Pancreas (tissue), 10 donors: Measurements from ENCODE around the gene SERPINE2. TPM values are rescaled to one million over a fixed set of nuclear protein-coding genes. Genes with fewer than 3 reads are reported as not detected.

Experiments
- ATAC-seq, 4 donors: fragments of 200-7000 bp; cut with Tn5 transposase; one replicate each; pipeline versions ENCODE4 v1.8.0 to v1.9.1; 2020; ENCODE audit warnings: mild to moderate bottlenecking in 4 of 4, moderate library complexity in 4 of 4
- DNase-seq, 6 donors: peaks; one replicate each; pipeline ENCODE4 v3.0.0-alpha.2; 2020
- FAIRE-seq: peaks from 2 replicates; lab custom pipeline; 2012; peaks lifted over from hg19 to GRCh38; lab: Jason Lieb, UNC
- H3K27ac ChIP-seq, 4 donors: fragments of 200-600 bp; sonication (generic); 1 replicate in 3 of 4; 2 replicates in 1 of 4; pipeline versions ENCODE4 v1.5.0 to v1.8.0; 2020
- H3K27me3 ChIP-seq, 4 donors: fragments of 200-600 bp; one replicate each; pipeline ENCODE4 v1.8.0; 2021
- H3K36me3 ChIP-seq, 3 donors: fragments of 200-600 bp; sonication (generic) in 1 of 3; one replicate each; pipeline versions ENCODE4 v1.5.0 to v1.8.0; 2020 to 2021
- H3K4me1 ChIP-seq, 3 donors: fragments of 200-600 bp; one replicate each; pipeline ENCODE4 v1.8.0; 2021
- H3K4me3 ChIP-seq, 4 donors: fragments of 200-600 bp; sonication (generic) in 2 of 4; one replicate each; pipeline versions ENCODE4 v1.5.0 to v1.8.0; 2020 to 2021
- H3K9me3 ChIP-seq, 4 donors: fragments of 200-600 bp; one replicate each; pipeline ENCODE4 v1.8.0; 2021
- CTCF ChIP-seq, 4 donors: fragments of 200-600 bp; sonication (generic) in 3 of 4; IDR thresholded peaks; one replicate each; pipeline versions ENCODE4 v1.5.0 to v1.8.0; 2021; ENCODE audit warnings: antibody characterized with exemption in 4 of 4
- WGBS, 2 donors: extraction: QIAGEN DNeasy Blood & Tissue Kit; methylation state at CpG; one replicate each; pipeline ENCODE4 v1.1.7; 2013; 5-methylcytosine and 5-hydroxymethylcytosine counted together
- intact Hi-C, 3 donors: fragments of 100-400 bp; cut with DNase I; formaldehyde crosslinking; loops; one replicate each; pipeline versions ENCODE4 v1.11.1 to v1.14.2; 2022
- polyA plus RNA-seq, 2 donors: library from polyadenylated mRNA; stranded (reverse); fragments of 200-250 nt; gene quantifications; one replicate each; pipeline ENCODE4 v1.2.3, GENCODE V29; 2013
- total RNA-seq, 6 donors: library from RNA; stranded (reverse); fragmentation: NEBNext Ultra II Directional in 4 of 6; extraction: Animal tissue kit (Norgen Biotek cat#: 25700) in 4 of 6; gene quantifications; one replicate each; pipeline versions ENCODE4 v1.2.1 to v1.2.4, GENCODE V29; 2021 to 2023
- donor health status: healthy with polysubstance abuse.
- donor health status: DM: no; HTN: no; CAD: no; lungs with moderate emphysema.
- donor health status: DM: no; HTN: no; CAD: no.
- donor health status: control.
- donor health status: control.
- donor health status: Bipolar disorder and iron deficiency.
- donor health status: DM: yes; HTN: yes; CAD: no.
- donor health status: DM: no; HTN: no; CAD: no.
- donor health status: DM: no; HTN: no; CAD: no.
- donor health status: DM: yes; HTN: yes; CAD: no.

The SERPINE2 gene
- total and polyA plus RNA-seq, 8 donors = 1.0 to 14.8 (median 2.8) TPM

DNA sequence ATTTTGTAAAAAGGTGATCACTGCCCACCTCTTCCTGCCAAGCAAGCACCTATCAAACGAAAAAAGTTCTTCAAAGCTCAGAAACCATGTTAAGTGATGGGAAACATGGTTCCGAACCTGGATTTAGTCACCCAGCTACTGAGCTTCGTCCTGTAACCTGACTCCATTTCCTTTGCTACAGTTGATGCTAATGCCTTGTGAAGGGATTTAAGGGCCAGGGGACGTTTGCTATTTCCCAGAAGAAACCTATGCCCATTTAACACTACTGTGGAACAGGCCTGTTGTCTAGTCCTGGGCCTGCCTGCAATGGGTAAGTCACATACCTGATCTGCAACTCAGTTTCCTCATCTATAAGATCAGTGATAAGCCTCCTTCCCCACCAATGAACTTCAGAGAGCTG lies 14.8 kb downstream of the SERPINE2 start:
- DNase-seq (no peak), ATAC-seq (no peak), FAIRE-seq (no peak)
- no peaks in the 10 kb centered on the region for H3K9me3 ChIP-seq
- 72 to 77% methylated on average over 4 of the region's 4 CpGs for WGBS, 2 donors
- H3K4me1 ChIP-seq = no peaks in the 10 kb centered on the region
- no peaks in the 10 kb centered on the region for H3K27me3 ChIP-seq
- no peaks in the 10 kb centered on the region for H3K36me3 ChIP-seq
- H3K27ac ChIP-seq = no peak overlapping the region
- intact Hi-C loops = no loop called here
- no peak overlapping the region for H3K4me3 ChIP-seq
- no peak for TF ChIP-seq CTCF (IDR thresholded peaks at IDR 0.05)

DNA sequence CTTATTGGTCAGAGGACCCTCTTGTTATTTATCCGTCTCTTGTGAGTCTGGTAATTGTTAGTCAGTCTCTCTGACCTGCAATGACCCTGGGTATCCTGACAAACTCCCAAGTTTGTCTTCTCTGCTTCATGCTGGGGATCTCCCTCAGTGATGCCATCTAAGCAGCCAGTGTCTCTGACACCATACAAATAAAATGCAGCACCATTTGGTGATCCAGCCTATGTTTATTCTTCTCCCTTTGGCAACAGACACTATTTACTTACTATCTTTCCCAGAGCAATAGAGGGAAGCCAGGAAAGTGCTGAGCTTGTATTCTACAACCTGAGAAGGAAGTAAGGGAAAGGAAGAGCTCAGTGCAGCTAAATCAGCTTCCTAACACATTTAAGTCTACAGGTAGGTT lies 15.9 kb downstream of the SERPINE2 start:
- intact Hi-C loops = no loop called here
- WGBS, 2 donors = 77 to 96% methylated on average over 1 of the region's 1 CpG
- ATAC-seq (peak in 3 of 4 donors; percentile 80 to 86 (median 82)), FAIRE-seq (no peak), DNase-seq (no peak)
- H3K4me3 ChIP-seq = no peak overlapping the region
- no peak for TF ChIP-seq CTCF (IDR thresholded peaks at IDR 0.05)
- H3K27ac ChIP-seq = no peak overlapping the region
- H3K27me3 ChIP-seq = no peaks in the 10 kb centered on the region
- no peaks in the 10 kb centered on the region for H3K36me3 ChIP-seq
- no peaks in the 10 kb centered on the region for H3K9me3 ChIP-seq
- no peaks in the 10 kb centered on the region for H3K4me1 ChIP-seq

- no peak for FAIRE-seq
- no peaks in the 10 kb centered on the region for H3K4me1 ChIP-seq
- H3K36me3 ChIP-seq = no peaks in the 10 kb centered on the region
- H3K4me3 ChIP-seq = no peak overlapping the region
- no peak for TF ChIP-seq CTCF (IDR thresholded peaks at IDR 0.05)
- ATAC-seq = no peak
- no peaks in the 10 kb centered on the region for H3K27me3 ChIP-seq
- H3K27ac ChIP-seq = no peak overlapping the region
- DNase-seq = no peak
- H3K9me3 ChIP-seq = no peaks in the 10 kb centered on the region
- intact Hi-C loops = no loop called here
Measured at GRCh38 chr2:224022486-224022885, 16.6 kb downstream of the SERPINE2 start.

- no peak overlapping the region for H3K27ac ChIP-seq
- H3K4me3 ChIP-seq = no peak overlapping the region
- no peak for TF ChIP-seq CTCF (IDR thresholded peaks at IDR 0.05)
- no peak for ATAC-seq
- FAIRE-seq = no peak
- 74 to 78% methylated on average over 3 of the region's 3 CpGs for WGBS, 2 donors
- no peak for DNase-seq
- H3K27me3 ChIP-seq = no peaks in the 10 kb centered on the region
- no peaks in the 10 kb centered on the region for H3K9me3 ChIP-seq
- no peaks in the 10 kb centered on the region for H3K36me3 ChIP-seq
- intact Hi-C loops = no loop called here
- no peaks in the 10 kb centered on the region for H3K4me1 ChIP-seq
Measured at GRCh38 chr2:224020523-224020922, 18.6 kb downstream of the SERPINE2 start.

- H3K27me3 ChIP-seq = no peaks in the 10 kb centered on the region
- no peak overlapping the region for H3K4me3 ChIP-seq
- no peak for FAIRE-seq
- intact Hi-C loops = no loop called here
- no peak overlapping the region for H3K27ac ChIP-seq
- H3K4me1 ChIP-seq = no peaks in the 10 kb centered on the region
- 58 to 68% methylated on average over 4 of the region's 4 CpGs for WGBS, 2 donors
- no peak for TF ChIP-seq CTCF (IDR thresholded peaks at IDR 0.05)
- DNase-seq = no peak
- H3K9me3 ChIP-seq = no peaks in the 10 kb centered on the region
- H3K36me3 ChIP-seq = no peaks in the 10 kb centered on the region
- no peak for ATAC-seq
Measured at GRCh38 chr2:224017957-224018356, 21.1 kb downstream of the SERPINE2 start.
